Cerebellar nuclear complex (tissue), 1 donor: ENCODE measurements around the gene ZNF541.

ENCODE experiments used
- DNase-seq, 2 experiments: peaks; one replicate each; lab custom pipeline; 2025; lab: John Stamatoyannopoulos, UW

Gene ZNF541

GRCh38 chr19:47544476-47544875 is 28.5 kb downstream of the ZNF541 start:
- DNase-seq: no peak

GRCh38 chr19:47544075-47544474 is 28.9 kb downstream of the ZNF541 start:
- DNase-seq: no peak

- DNase-seq: no peak
Observed at GRCh38 chr19:47542030-47542475, 30.9 kb downstream of the ZNF541 start.

- DNase-seq: no peak
Observed at GRCh38 chr19:47541518-47541917, 31.4 kb downstream of the ZNF541 start.

GRCh38 chr19:47540748-47541147 is 32.2 kb downstream of the ZNF541 start:
- no peak for DNase-seq

GRCh38 chr19:47539747-47540311 is 33.1 kb downstream of the ZNF541 start:
- DNase-seq: no peak

GRCh38 chr19:47538812-47539211 is 34.1 kb downstream of the ZNF541 start:
- no peak for DNase-seq

- DNase-seq: no peak
Observed at GRCh38 chr19:47537493-47537892, 35.5 kb downstream of the ZNF541 start.

- no peak for DNase-seq
Observed at GRCh38 chr19:47534628-47535027, 38.3 kb downstream of the ZNF541 start.

GRCh38 chr19:47531640-47532387 is 41.1 kb downstream of the ZNF541 start:
- no peak for DNase-seq

- DNase-seq: no peak
Observed at GRCh38 chr19:47529018-47529742, 43.8 kb downstream of the ZNF541 start.

- no peak for DNase-seq
Observed at GRCh38 chr19:47526798-47527197, 46.1 kb downstream of the ZNF541 start.

GRCh38 chr19:47523473-47523872 is 49.5 kb downstream of the ZNF541 start:
- no peak for DNase-seq
